Panc1 (cell line): Measurements from ENCODE around the gene PIP4K2C. TPM values are rescaled to one million over a fixed set of nuclear protein-coding genes. Genes with fewer than 3 reads are reported as not detected.
A peak's percentile ranks its signal among the peaks of the same experiment; 100 is the strongest.

Experiments used
- ATAC-seq: fragments of 200-7000 bp; cut with Tn5 transposase; 2 replicates; pipeline ENCODE4 v1.9.1; 2020; ENCODE audit warnings: mild to moderate bottlenecking, moderate library complexity
- BruUV-seq: library from RNA; stranded (reverse); fragments of 400-500 nt; replicated peaks from 2 replicates; lab custom pipeline; 2021; lab: Mats Ljungman, UMichigan
- CTCF ChIA-PET: fragments of 300-600 bp; sonication (Branson Sonifier 250); formaldehyde crosslinking; loops from one replicate; lab custom pipeline; 2022; ENCODE audit warnings: antibody characterized with exemption; lab: Charles Lee
- POLR2A ChIA-PET: fragments of 300-600 bp; sonication (Branson Sonifier 250); formaldehyde crosslinking; loops from one replicate; lab custom pipeline; 2022; ENCODE audit warnings: antibody characterized with exemption; lab: Charles Lee
- DNase-seq: peaks from one replicate; pipeline ENCODE4 v3.0.0-alpha.2; 2010; ENCODE audit warnings: low read depth, low spot score
- H3K27ac ChIP-seq: 2 replicates; pipeline ENCODE4 v1.5.1; 2011; ENCODE audit warnings: mild to moderate bottlenecking, low read length, inconsistent platforms
- H3K27me3 ChIP-seq: fragments of 200-500 bp; sonication (Bioruptor generic); 2 replicates; pipeline ENCODE4 v1.6.0; 2014; ENCODE audit warnings: low read length, inconsistent platforms; ENCODE audit not compliant: control insufficient read depth, insufficient read depth
- H3K36me3 ChIP-seq: fragments of 200-500 bp; sonication (Bioruptor generic); 2 replicates; pipeline ENCODE4 v1.5.1; 2014; ENCODE audit warnings: inconsistent platforms, mild to moderate bottlenecking, low read length, moderate library complexity; ENCODE audit not compliant: control insufficient read depth, insufficient read depth
- H3K4me1 ChIP-seq: 2 replicates; pipeline ENCODE4 v1.5.1; 2011; ENCODE audit warnings: inconsistent platforms, mild to moderate bottlenecking, low read length, moderate library complexity; ENCODE audit not compliant: control insufficient read depth, insufficient read depth
- H3K4me3 ChIP-seq, 2 experiments: 2 replicates each; pipeline ENCODE4 v1.5.1; 2011 to 2012; ENCODE audit warnings: low read depth in 2 of 2, low read length in 2 of 2, mild to moderate bottlenecking in 2 of 2, inconsistent platforms in 1 of 2, moderate library complexity in 1 of 2
- H3K9me3 ChIP-seq: fragments of 200-500 bp; sonication (Bioruptor generic); 2 replicates; pipeline ENCODE4 v1.5.1; 2014; ENCODE audit warnings: low read depth, mild to moderate bottlenecking, inconsistent platforms, low read length, moderate library complexity; ENCODE audit not compliant: control insufficient read depth, insufficient read depth
- CTCF ChIP-seq: fragments of 450-650 bp; IDR thresholded peaks from 2 replicates; pipeline ENCODE4 v1.5.1; 2017; ENCODE audit warnings: mild to moderate bottlenecking
- POLR2AphosphoS5 ChIP-seq: IDR thresholded peaks from 2 replicates; pipeline ENCODE4 v1.6.1; 2012; ENCODE audit warnings: mild to moderate bottlenecking, low read depth, low read length, moderate library complexity
- REST ChIP-seq, 2 experiments: IDR thresholded peaks; 2 replicates each; pipeline ENCODE4 v1.6.1; 2011 to 2012; ENCODE audit warnings: low read depth in 2 of 2, control low read depth in 1 of 2, low read length in 1 of 2, mild to moderate bottlenecking in 1 of 2, moderate library complexity in 1 of 2; ENCODE audit not compliant: insufficient read depth in 1 of 2
- SIN3A ChIP-seq: IDR thresholded peaks from 2 replicates; pipeline ENCODE4 v1.6.1; 2012; ENCODE audit warnings: low read depth, mild to moderate bottlenecking, low read length, moderate library complexity, borderline replicate concordance; ENCODE audit not compliant: insufficient read depth
- TCF7L2 ChIP-seq: IDR thresholded peaks from 2 replicates; pipeline ENCODE4 v1.6.1; 2011; ENCODE audit warnings: mild to moderate bottlenecking, low read depth, low read length, inconsistent platforms
- in situ Hi-C: cut with HindIII; loops from 2 replicates; pipeline ENCODE4 v1.10.0; 2016; ENCODE audit warnings: low sequenced_read_pairs, low pct_unique_long_range_greater_than_20kb
- intact Hi-C: fragments of 100-400 bp; cut with micrococcal nuclease; formaldehyde crosslinking; loops from one replicate; pipeline ENCODE4 v1.10.0; 2022; ENCODE audit not compliant: unreplicated experiment
- total RNA-seq: library from RNA; stranded (reverse); gene quantifications from one replicate; pipeline ENCODE4 v1.2.1, GENCODE V29; 2021; ENCODE audit not compliant: unreplicated experiment

PIP4K2C gene
- total RNA-seq, 1 experiment from 2014 or later, result 62.6 TPM

- intact Hi-C loops, result no loop called here
- no TSS peak for BruUV-seq
- POLR2A ChIA-PET, result no interaction called here
Observed at GRCh38 chr12:57610554-57611107, 19.6 kb downstream of the PIP4K2C start.

More at GRCh38 chr12:57610554-57611107, 19.6 kb downstream of the PIP4K2C start:
- Histone ChIP-seq H3K9me3 (no peaks in the 10 kb centered on the region), H3K4me1 (peaks cover 9% of the 10 kb centered on the region), H3K4me3 (peak overlapping the region; percentile 59 to 62), H3K36me3 (no peaks in the 10 kb centered on the region), H3K27me3 (no peaks in the 10 kb centered on the region), H3K27ac (peak overlapping the region; percentile 44; the same call in 1 of the 2 replicates)
- DNase-seq, result no peak
- no peak for ATAC-seq
- TF ChIP-seq REST (IDR thresholded peaks at IDR 0.05; ENCODE audit: insufficient read depth in 1 of 2, low read depth in 2 of 2, low read length in 1 of 2), result no peak
- no peak for TF ChIP-seq SIN3A
- TF ChIP-seq TCF7L2, result no peak
- no peak for TF ChIP-seq POLR2AphosphoS5
- TF ChIP-seq CTCF, result no peak
- in situ Hi-C loops, result no loop called here
- CTCF ChIA-PET, result interaction anchor here (0.9 kb wide), 1 partner anchor 27 kb away, joined by 3 read pairs; no protein-coding TSS in a partner anchor
